SU-DHL-6 (cell line): Measurements from ENCODE around the gene ZNF281.

Experiments
- H2AFZ ChIP-seq: fragments of 200-600 bp; sonication (generic); 2 replicates; pipeline ENCODE4 v1.6.1; 2014; ENCODE audit warnings: low read depth, mild to moderate bottlenecking, moderate library complexity, mixed read lengths, antibody characterized with exemption, low read length; ENCODE audit not compliant: severe bottlenecking
- H3F3A ChIP-seq: fragments of 200-600 bp; shearing (Covaris generic); 2 replicates; pipeline ENCODE4 v1.6.0; 2016; ENCODE audit warnings: antibody characterized with exemption, mild to moderate bottlenecking; ENCODE audit not compliant: insufficient read depth
- H3K27ac ChIP-seq: fragments of 200-600 bp; sonication (generic); 2 replicates; pipeline ENCODE4 v1.5.1; 2016; ENCODE audit warnings: low read depth, mild to moderate bottlenecking, low read length, moderate library complexity, mixed read lengths
- H3K27me3 ChIP-seq: fragments of 200-600 bp; sonication (generic), shearing (Covaris generic); 2 replicates; pipeline ENCODE4 v1.6.0; 2014; ENCODE audit warnings: mild to moderate bottlenecking, low read length
- H3K36me3 ChIP-seq: fragments of 200-600 bp; sonication (generic); 2 replicates; pipeline ENCODE4 v1.6.1; 2014; ENCODE audit warnings: mild to moderate bottlenecking, low read length, mixed read lengths
- H3K4me2 ChIP-seq: fragments of 300-600, 200-600 bp; shearing (Covaris generic), sonication (generic); 2 replicates; pipeline ENCODE4 v1.6.0; 2014; ENCODE audit warnings: low read length, low read depth, mild to moderate bottlenecking; ENCODE audit not compliant: poor library complexity, severe bottlenecking
- H3K4me3 ChIP-seq: fragments of 200-600 bp; sonication (generic); 2 replicates; pipeline ENCODE4 v1.5.1; 2014; ENCODE audit warnings: antibody characterized with exemption, low read length, mild to moderate bottlenecking, mixed read lengths; ENCODE audit not compliant: insufficient read depth, poor library complexity, severe bottlenecking
- H3K79me2 ChIP-seq: fragments of 200-600 bp; sonication (generic); 2 replicates; pipeline ENCODE4 v1.6.1; 2014; ENCODE audit warnings: mild to moderate bottlenecking, low read length, moderate library complexity; ENCODE audit not compliant: insufficient read depth
- H3K9ac ChIP-seq: fragments of 200-600 bp; sonication (generic); 2 replicates; pipeline ENCODE4 v1.7.0; 2014; ENCODE audit warnings: mild to moderate bottlenecking, low read length
- H3K9me2 ChIP-seq: fragments of 200-600 bp; sonication (generic); replicated peaks from 2 replicates; pipeline ENCODE4 v1.6.1; 2014; ENCODE audit warnings: low read length; ENCODE audit not compliant: insufficient read depth
- H3K9me3 ChIP-seq: fragments of 200-600 bp; sonication (generic); 2 replicates; pipeline ENCODE4 v1.6.1; 2014; ENCODE audit warnings: low read length, mixed read lengths; ENCODE audit not compliant: insufficient read depth
- H4K20me1 ChIP-seq: fragments of 200-600 bp; sonication (generic); 2 replicates; pipeline ENCODE4 v1.6.1; 2014; ENCODE audit warnings: low read depth, mild to moderate bottlenecking, antibody characterized with exemption, low read length, moderate library complexity, mixed read lengths
- CTCF ChIP-seq: fragments of 200-600 bp; sonication (generic); IDR thresholded peaks from one replicate; pipeline ENCODE4 v1.5.1; 2017; ENCODE audit warnings: antibody characterized with exemption, mild to moderate bottlenecking, low read length, moderate library complexity; ENCODE audit not compliant: insufficient read depth, poor library complexity, severe bottlenecking
- EZH2phosphoT487 ChIP-seq: fragments of 200-600 bp; sonication (generic), shearing (Covaris generic); conservative IDR thresholded peaks from 2 replicates; pipeline ENCODE4 v1.6.1; 2018; ENCODE audit warnings: mild to moderate bottlenecking, antibody characterized with exemption, low read length, moderate library complexity, mixed read lengths

ZNF281 gene

GRCh38 chr1:200381256-200381984 is 28.4 kb downstream of the ZNF281 start:
- Histone ChIP-seq H2AFZ (no peak overlapping the region), H3K9me2 (no peaks in the 10 kb centered on the region), H3K36me3 (no peaks in the 10 kb centered on the region), H4K20me1 (no peaks in the 10 kb centered on the region), H3K79me2 (no peaks in the 10 kb centered on the region), H3K4me3 (no peak overlapping the region), H3F3A (no peaks in the 10 kb centered on the region), H3K9me3 (no peaks in the 10 kb centered on the region), H3K9ac (no peak overlapping the region), H3K27me3 (no peaks in the 10 kb centered on the region), H3K4me2 (no peak overlapping the region), H3K27ac (no peak overlapping the region)
- TF ChIP-seq CTCF (no peak), EZH2phosphoT487 (no peak)

GRCh38 chr1:200380589-200381021 is 29.2 kb downstream of the ZNF281 start:
- H3K79me2 ChIP-seq = no peaks in the 10 kb centered on the region
- H3K27ac ChIP-seq = no peak overlapping the region
- TF ChIP-seq EZH2phosphoT487 (no peak), CTCF (no peak)
- H3K27me3 ChIP-seq = no peaks in the 10 kb centered on the region
- no peaks in the 10 kb centered on the region for H3K36me3 ChIP-seq
- H3K9ac ChIP-seq = no peak overlapping the region
- no peaks in the 10 kb centered on the region for H4K20me1 ChIP-seq
- H2AFZ ChIP-seq = no peak overlapping the region
- H3F3A ChIP-seq = no peaks in the 10 kb centered on the region
- H3K4me3 ChIP-seq = no peak overlapping the region
- no peak overlapping the region for H3K4me2 ChIP-seq
- no peaks in the 10 kb centered on the region for H3K9me3 ChIP-seq
- H3K9me2 ChIP-seq = no peaks in the 10 kb centered on the region

GRCh38 chr1:200379940-200380588 is 29.8 kb downstream of the ZNF281 start:
- no peak overlapping the region for H3K4me3 ChIP-seq
- no peaks in the 10 kb centered on the region for H3K79me2 ChIP-seq
- H3K9me3 ChIP-seq = no peaks in the 10 kb centered on the region
- H3K4me2 ChIP-seq = no peak overlapping the region
- no peak for TF ChIP-seq CTCF
- TF ChIP-seq EZH2phosphoT487 = no peak
- no peaks in the 10 kb centered on the region for H3K9me2 ChIP-seq
- no peak overlapping the region for H3K27ac ChIP-seq
- H2AFZ ChIP-seq = no peak overlapping the region
- H3K9ac ChIP-seq = no peak overlapping the region
- no peaks in the 10 kb centered on the region for H3K27me3 ChIP-seq
- no peaks in the 10 kb centered on the region for H4K20me1 ChIP-seq
- H3F3A ChIP-seq = no peaks in the 10 kb centered on the region
- no peaks in the 10 kb centered on the region for H3K36me3 ChIP-seq
